Stimulated activated CD4-positive, alpha-beta T cell treated with anti-CD3 and anti-CD28 coated beads, TNF-alpha, amount 100 ng/mL, for 1 hour (primary cell): ENCODE measurements around the gene IGF2BP2.
"Not testable (repeated sequence)": the region's sequence is repeated elsewhere in the genome, so short reads cannot be mapped to it uniquely, and the experiment has no call there.

Experiments used
- DNase-seq, 3 donors: peaks; one replicate each; pipeline ENCODE4 v3.0.0-alpha.2; 2020; ENCODE audit warnings: low read depth in 3 of 3, low spot score in 1 of 3

Gene IGF2BP2

GRCh38 chr3:185838417-185838989 lies 13.7 kb upstream of the IGF2BP2 start:
- not testable (repeated sequence) for DNase-seq

- no peak for DNase-seq
Observed at GRCh38 chr3:185837414-185837813, 12.6 kb upstream of the IGF2BP2 start.

GRCh38 chr3:185831990-185832389 lies 7.1 kb upstream of the IGF2BP2 start:
- no peak for DNase-seq

DNA sequence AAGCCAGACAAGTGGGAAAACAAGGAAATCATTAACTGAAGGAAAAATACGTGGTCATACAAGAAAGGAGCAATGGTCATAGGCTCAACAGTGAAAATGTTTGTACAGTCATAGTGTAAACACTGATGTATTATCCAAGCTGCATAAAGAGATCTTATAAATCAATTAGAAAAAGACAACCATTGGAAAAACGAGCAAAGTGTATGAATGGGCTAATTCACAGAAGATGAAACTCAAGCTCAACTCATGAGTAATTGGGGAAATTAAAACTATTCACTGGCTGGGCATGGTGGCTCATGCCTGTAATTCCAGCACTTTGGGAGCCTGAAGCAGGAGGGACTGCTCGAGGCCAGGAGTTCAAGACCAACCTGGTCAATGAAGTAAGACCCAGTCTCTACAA lies 6.4 kb upstream of the IGF2BP2 start:
- DNase-seq: no peak

DNA sequence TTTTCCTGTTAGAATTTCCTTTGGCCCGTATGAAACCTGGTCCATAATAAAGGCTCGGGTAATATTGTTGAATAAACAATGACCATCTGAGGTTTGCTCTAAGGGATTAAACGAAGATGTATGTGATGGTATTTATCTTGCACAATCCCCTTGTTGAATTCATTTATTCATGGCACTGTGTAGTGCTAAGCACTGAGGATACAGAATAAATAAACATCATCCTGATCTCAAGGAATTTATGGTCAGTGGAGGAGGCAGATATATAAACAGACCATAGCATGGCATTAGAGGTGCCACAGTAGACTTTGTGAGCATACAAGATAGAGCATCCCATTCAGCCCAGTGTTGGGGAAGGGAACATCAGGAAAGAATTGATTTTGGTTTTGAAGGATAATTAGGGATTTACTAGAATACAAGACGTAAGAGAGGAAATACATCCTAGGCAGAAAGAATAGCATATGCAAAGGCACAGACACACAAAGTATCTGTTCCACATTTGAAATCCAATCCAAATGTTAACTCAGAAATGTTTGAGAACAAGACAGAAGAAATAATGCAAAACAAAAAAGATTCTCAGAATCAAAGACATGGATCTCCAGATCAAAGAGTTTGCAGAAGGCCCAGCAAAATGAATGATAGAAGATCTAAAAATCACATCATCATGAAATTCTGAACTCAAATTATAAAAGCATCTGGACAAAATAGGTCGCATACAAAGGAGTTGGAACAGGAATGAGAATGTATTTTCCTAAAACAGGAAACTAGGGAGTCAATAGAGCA lies 5.4 kb upstream of the IGF2BP2 start:
- no peak for DNase-seq

- DNase-seq: no peak
Observed at GRCh38 chr3:185828755-185829154, 3.9 kb upstream of the IGF2BP2 start.

GRCh38 chr3:185827595-185828344 lies 2.9 kb upstream of the IGF2BP2 start:
- DNase-seq: no peak

DNA sequence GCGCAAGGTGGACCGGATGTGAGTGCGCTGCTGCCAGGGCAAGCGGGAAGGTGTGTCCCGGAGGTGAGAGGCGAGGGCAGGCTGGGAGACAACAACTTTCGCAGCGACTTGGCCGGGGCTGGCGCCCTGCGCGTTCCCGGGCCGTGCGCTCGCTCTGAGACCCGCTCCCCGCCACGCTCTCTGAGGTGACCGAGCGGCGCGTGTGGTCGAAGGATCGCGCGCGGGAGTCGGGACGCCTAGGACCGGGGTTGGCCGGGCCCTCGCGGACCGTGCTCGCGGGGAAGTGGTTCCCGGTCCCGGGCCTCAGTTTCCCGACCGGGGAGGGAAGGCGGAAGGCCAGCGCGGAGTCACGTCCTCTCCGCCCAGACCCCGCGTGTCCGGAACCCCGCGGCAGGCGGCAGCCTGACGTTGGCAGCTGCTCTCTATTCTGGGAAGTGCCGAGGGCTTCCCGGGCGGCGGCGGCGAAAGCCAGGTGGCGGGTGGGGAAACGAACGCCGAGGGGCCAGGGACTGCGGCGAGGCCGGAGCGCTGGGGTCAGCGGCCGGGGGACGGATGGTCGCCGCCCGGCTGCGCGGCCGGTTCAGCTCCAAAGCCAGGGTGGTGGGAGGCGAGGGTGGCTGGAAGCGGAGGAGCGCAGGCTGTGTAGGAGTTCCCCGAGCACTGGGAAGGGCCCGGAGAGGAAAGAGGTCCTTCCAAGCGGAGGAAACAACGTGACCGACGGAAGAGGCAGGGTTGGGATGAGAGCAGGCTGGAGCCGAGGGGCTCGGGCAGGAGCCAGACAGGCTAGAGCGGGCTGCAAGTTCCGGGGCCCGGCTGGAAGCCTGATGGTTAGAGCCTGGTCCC lies 1.0 kb upstream of the IGF2BP2 start:
- DNase-seq: no peak

GRCh38 chr3:185824051-185825005 lies 514 bp downstream of the IGF2BP2 start:
- no peak for DNase-seq

DNA sequence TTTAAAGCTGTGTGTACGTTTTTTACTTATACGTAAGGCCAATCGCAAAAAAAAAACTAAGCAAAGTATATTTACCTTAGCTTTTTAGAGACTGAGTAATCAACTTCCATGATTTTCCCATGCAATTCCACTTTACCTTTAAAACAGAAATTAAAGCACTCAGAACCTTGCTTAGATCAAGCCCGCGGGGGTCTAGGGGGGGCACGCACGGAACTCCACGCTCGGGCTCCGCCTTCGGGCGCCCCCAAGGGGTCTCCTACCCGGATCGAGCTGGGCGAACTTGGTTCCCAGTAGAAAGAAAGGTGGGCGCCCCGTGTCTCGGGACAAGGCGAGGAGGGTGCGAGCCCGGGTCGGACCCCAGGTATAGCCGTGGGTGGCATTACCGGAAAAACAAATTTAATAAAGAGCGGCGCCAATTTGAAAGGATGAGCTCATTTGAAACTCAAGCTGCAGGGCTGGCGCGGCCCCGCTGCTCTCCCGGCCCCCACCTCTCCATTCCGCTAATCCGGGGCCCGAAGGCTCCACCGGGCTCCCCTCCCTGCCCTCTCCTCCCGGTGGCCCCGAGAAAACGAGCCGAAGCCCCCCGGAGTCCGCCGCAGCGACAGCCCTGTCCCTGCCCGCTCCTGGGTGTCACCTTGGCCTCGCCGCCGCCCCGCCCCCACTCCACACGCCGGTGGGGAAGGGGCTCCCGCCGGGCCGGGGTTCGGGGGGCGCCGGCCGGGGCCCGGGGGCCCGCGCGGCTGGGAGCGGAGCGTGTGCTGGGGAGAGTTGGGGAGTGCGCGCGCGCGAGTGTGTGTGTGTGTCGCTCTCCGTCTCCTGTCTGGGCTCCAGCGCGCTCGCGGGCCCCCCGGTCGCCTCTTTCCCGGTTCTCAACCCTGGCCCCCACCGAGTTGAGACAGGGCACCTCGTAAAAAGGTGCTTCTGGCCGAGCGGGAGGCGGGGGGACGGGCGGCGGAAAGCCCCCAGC lies 1.5 kb downstream of the IGF2BP2 start:
- no peak for DNase-seq

DNA sequence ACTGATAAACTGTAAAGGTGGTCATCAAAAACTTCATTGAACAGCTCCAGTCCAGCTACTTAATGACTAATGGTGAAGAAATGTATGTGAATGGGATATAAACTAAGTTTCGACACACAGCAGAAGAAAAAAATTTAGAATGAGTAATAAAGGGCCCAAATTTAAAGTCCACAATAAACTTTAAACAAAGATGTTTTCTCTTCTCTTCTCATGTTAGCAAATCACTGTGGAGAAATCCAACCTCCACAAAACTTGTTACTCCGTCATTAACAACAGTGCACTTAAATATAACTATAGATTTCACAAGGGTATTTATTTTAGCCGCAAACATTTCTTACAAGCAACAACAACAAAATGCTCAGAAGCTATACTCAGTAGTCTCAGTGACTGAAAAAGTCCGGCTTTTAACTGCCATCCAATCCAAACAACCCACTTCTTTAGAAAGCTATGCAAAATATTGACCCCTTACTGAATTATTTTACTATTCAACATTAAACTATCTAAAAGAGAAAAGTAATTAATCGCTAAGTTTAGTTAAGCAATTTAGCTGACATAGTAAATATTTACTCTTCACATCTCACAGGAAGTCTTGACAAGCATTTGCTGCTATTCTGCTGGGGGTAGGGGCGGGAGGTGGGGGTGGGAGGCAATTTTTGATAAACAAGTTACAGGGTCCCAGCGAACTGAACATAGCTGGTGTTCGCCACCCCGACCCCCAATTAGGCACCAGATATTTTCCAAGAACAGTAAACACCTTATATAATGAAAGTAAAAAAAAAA lies 2.4 kb downstream of the IGF2BP2 start:
- no peak for DNase-seq

- DNase-seq: no peak
Observed at GRCh38 chr3:185820973-185821758, 3.7 kb downstream of the IGF2BP2 start.

- no peak for DNase-seq
Observed at GRCh38 chr3:185818267-185818875, 6.5 kb downstream of the IGF2BP2 start.

- DNase-seq: no peak
Observed at GRCh38 chr3:185815391-185816282, 9.2 kb downstream of the IGF2BP2 start.

DNA sequence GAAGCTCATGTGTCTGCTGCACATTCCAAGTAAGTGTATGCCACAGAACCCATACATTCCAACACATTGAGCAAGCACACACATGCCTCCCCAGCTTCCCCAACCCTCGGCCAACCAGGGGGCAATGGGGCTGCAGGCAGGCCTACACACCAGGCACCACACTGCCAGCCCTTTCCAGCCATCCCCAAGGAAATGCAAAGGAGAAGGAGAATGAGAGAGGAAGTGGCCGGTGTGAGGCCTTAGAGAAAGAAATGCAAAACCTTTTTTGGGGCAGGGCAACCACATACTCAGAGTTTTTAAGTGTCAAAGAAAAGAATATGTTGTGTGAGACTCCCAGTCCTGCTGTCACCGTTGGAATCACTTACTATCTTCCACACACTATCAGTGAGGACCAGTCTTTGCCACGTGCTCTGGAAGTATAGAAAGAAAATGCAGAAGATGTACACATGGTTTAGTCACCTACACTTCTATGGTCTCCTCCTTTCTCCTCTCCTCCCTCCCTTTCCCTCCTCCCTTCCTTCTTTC lies 11.1 kb downstream of the IGF2BP2 start:
- no peak for DNase-seq

DNA sequence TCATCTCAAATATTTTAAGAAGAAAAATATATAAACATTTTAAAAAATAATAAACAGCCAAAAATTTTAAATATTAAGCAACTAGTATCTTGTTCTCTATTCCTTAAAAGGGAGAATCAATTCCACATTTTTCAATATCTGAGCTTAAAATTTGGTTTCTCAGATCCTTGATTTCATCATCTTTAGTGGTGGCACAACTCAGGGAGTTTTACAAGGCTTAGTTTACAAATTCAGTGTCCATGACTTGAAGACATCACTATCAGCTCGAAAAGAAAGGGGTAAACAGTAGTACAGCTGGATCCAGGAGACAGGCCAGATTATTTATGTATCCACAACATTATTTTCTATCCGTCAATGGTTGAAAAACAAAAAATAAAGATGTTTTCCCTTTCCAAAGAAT lies 11.6 kb downstream of the IGF2BP2 start:
- no peak for DNase-seq
